Measurements from ENCODE around the gene SYNDIG1.

Gene SYNDIG1

DNA sequence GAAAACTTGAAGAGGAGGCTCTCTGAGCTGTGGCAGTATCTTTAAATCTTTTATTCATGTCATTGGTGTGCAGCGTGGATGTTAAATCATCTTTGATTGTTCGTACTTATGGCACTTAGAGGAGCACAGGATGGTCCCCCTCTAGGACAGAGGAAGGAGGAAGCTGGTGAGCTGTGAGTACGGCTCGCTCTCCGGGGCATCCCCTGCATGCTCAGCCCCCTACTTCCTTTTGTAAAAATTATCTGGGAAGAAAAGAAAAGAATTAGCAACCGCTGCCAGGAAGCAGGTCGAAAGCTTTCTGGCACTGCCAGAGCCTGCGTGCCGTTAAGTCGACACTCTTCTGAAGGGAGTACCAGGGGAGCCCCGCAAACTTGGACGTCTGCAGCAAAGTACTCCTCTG lies 158.5 kb downstream of the SYNDIG1 start:
- TF ChIP-seq, protein P1, sequence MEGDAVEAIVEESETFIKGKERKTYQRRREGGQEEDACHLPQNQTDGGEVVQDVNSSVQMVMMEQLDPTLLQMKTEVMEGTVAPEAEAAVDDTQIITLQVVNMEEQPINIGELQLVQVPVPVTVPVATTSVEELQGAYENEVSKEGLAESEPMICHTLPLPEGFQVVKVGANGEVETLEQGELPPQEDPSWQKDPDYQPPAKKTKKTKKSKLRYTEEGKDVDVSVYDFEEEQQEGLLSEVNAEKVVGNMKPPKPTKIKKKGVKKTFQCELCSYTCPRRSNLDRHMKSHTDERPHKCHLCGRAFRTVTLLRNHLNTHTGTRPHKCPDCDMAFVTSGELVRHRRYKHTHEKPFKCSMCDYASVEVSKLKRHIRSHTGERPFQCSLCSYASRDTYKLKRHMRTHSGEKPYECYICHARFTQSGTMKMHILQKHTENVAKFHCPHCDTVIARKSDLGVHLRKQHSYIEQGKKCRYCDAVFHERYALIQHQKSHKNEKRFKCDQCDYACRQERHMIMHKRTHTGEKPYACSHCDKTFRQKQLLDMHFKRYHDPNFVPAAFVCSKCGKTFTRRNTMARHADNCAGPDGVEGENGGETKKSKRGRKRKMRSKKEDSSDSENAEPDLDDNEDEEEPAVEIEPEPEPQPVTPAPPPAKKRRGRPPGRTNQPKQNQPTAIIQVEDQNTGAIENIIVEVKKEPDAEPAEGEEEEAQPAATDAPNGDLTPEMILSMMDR (IDR thresholded peaks at IDR 0.05; ENCODE audit: low read depth, low read length, missing control alignments) = no peak
- DNase-seq (ENCODE audit: low read depth) = no peak

DNA sequence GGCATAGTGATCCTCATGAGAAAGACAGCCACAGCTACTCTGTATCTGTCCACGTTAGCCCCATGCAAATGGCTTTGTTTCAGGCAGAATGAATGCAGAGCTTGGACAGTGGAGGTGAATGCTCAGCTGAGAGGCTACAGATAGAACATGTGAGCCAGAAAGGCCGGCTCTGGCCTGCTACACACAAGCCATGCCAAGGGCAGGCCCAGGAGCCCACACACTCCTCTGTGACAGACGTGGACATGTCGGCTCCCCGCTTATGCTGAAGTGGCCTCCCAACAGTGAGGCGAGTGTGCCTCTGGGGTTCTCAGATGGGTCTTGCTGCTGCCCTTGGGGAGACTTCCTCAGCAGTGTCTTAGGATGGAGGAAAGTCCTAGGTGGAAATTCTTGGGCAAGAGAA lies 159.6 kb downstream of the SYNDIG1 start:
- no peak overlapping the region for H3K4me3 ChIP-seq (ENCODE audit: low read depth, low read length)
- DNase-seq (ENCODE audit: low read depth) = no peak
- TF ChIP-seq, protein P1 (IDR thresholded peaks at IDR 0.05; ENCODE audit: low read depth, low read length, missing control alignments) = no peak

More for the DNA sequence above, 158.5 kb downstream of the SYNDIG1 start:
- H3K4me3 ChIP-seq (ENCODE audit: low read depth, low read length) = no peak overlapping the region

DNA sequence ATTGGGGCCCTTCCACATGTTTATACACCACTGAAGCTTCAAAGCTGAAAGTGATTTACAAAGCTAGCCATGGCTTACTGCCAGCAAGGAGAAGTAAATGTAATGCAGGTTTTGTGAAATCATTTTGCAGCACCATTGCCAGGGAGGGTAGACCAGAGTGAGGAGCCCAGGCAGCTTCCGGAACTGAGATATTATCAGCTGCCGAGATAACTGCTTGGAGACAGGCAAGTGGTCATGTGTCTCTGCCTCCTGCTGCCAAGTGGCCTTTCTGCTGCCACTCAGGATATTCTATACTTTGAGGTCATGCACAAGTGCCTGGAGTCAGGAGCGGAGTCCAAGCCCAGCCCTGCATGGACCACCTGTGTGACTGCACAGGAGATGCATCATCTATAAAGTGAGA lies 160.2 kb downstream of the SYNDIG1 start:
- TF ChIP-seq, protein P1 (IDR thresholded peaks at IDR 0.05; ENCODE audit: low read depth, low read length, missing control alignments) = no peak
- DNase-seq (ENCODE audit: low read depth) = no peak
- no peak overlapping the region for H3K4me3 ChIP-seq (ENCODE audit: low read depth, low read length)

DNA sequence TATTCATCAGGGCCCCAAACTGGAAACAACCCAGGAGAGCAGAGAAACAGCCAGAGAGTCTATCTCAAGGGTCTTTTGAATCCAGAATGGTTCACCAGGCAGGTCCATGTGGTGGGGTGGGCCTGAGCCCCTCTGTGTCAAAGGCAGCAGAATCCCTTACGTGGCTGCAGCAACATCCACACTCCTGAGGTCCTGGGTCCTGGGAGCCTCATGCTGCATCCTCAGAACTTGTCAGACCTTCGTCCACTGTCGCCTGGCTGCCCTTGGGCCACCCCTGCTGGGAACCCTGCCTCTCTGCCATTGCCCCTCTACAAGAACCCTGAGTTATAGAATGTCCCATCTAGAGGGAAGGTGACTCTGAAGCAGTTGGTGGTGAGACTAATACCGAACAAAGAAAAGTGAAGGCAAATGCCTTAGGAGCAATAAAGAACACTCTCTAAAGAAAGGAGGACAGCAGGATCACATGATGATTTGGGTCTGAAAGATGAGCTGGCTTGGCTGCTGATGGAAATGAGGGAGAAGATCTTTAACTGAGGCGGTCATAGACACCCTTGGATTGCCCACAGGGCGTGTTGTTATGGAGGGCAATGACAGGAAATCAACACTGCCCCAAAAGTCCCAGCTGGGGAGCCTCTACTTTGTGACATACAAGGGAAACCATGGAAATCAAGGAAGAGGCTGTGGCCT lies 161.2 kb downstream of the SYNDIG1 start:
- H3K4me3 ChIP-seq (ENCODE audit: low read depth, low read length) = no peak overlapping the region
- TF ChIP-seq, protein P1 (IDR thresholded peaks at IDR 0.05; ENCODE audit: low read depth, low read length, missing control alignments) = no peak
- no peak for DNase-seq (ENCODE audit: low read depth)

DNA sequence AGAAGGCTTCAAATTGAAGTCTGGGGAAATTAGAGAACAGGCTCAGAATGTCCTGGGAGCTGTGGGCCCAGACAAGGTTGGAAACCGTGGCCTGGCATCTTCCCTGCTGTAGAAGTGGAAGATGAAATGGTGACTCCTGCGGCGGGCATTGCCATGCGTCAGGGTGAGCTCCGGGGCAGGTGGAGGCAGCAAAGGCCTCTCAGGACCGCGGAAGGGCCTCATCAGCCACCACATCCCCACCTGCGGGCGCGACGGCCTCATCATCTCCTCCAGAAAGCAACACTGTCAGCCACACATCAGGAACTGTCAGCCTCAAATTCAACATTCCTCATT lies 161.7 kb downstream of the SYNDIG1 start:
- TF ChIP-seq, protein P1 (IDR thresholded peaks at IDR 0.05; ENCODE audit: low read depth, low read length, missing control alignments) = no peak
- no peak for DNase-seq (ENCODE audit: low read depth)

DNA sequence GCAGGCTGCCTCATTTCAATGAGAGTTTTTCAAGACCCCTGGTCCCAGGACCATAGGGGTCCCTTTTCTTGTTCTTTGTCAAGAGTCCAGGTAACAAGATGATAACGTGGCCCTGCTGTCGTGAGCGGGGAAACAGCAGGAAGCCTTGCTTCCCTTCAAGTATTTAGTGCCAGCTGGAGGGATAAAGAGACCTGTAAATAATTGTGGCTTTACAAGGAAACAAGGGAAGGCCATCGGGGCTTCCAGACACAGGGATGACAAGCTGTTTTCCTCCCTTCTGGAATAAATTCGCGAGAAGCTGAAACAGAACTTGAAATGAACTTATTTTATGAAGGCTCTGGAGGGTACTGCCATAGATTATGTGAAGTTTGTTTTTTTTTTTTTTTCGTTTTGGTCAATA lies 163.2 kb downstream of the SYNDIG1 start:
- DNase-seq (ENCODE audit: low read depth) = no peak
- no peak overlapping the region for H3K4me3 ChIP-seq (ENCODE audit: low read depth, low read length)
- TF ChIP-seq, protein P1 (IDR thresholded peaks at IDR 0.05; ENCODE audit: low read depth, low read length, missing control alignments) = no peak

More for the DNA sequence above, 161.7 kb downstream of the SYNDIG1 start:
- H3K4me3 ChIP-seq (ENCODE audit: low read depth, low read length) = no peak overlapping the region

DNA sequence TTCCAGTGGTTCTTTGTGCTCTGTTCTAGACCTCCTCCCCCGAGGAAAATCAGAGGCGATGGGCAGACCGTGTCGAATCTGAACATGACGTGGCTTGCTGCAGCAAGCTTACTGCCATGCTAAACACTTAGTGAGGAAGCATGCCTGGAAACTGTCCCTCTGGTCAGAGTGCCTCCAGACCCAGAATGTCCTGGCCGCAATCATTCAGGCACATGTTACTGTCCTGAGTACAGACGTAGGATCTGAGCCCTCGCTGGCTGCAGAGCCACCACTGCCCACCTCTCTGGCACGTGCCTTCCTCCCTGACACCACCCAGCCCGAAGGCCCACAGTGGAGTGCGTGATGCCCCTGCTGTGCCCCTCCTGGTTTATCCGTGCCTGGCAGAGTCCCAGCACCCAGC lies 163.6 kb downstream of the SYNDIG1 start:
- H3K4me3 ChIP-seq (ENCODE audit: low read depth, low read length) = no peak overlapping the region
- TF ChIP-seq, protein P1 (IDR thresholded peaks at IDR 0.05; ENCODE audit: low read depth, low read length, missing control alignments) = no peak
- DNase-seq (ENCODE audit: low read depth) = no peak
